ENCODE results near the gene PNMA8A.
A peak's percentile ranks its signal among the peaks of the same experiment; 100 is the strongest.

The PNMA8A gene

GRCh38 chr19:46492841-46493235 is 21.5 kb upstream of the PNMA8A start:
- no peak for DNase-seq (ENCODE audit: low spot score)

- DNase-seq (ENCODE audit: low spot score), result no peak
These were observed 20.8 kb upstream of the PNMA8A start for GRCh38 chr19:46491975-46492682.

GRCh38 chr19:46490774-46491173 is 19.4 kb upstream of the PNMA8A start:
- DNase-seq (ENCODE audit: low spot score), result no peak

- no peak for DNase-seq (ENCODE audit: low spot score)
These were observed 18.3 kb upstream of the PNMA8A start for GRCh38 chr19:46489445-46490272.

- DNase-seq (ENCODE audit: low spot score), result peak; percentile 26
These were observed 17.2 kb upstream of the PNMA8A start for GRCh38 chr19:46488551-46488950.

GRCh38 chr19:46487802-46488445 is 16.6 kb upstream of the PNMA8A start:
- DNase-seq (ENCODE audit: low spot score), result peak; percentile 72

- DNase-seq (ENCODE audit: low spot score), result no peak
These were observed 15.9 kb upstream of the PNMA8A start for GRCh38 chr19:46487178-46487801.

GRCh38 chr19:46486358-46486757 is 15.0 kb upstream of the PNMA8A start:
- DNase-seq (ENCODE audit: low spot score), result no peak

- DNase-seq (ENCODE audit: low spot score), result no peak
These were observed 13.3 kb upstream of the PNMA8A start for GRCh38 chr19:46484656-46485055.

GRCh38 chr19:46482631-46483030 is 11.3 kb upstream of the PNMA8A start:
- no peak for DNase-seq (ENCODE audit: low spot score)

- DNase-seq (ENCODE audit: low spot score), result no peak
These were observed 10.6 kb upstream of the PNMA8A start for GRCh38 chr19:46481947-46482346.

GRCh38 chr19:46481223-46481848 is 10.0 kb upstream of the PNMA8A start:
- no peak for DNase-seq (ENCODE audit: low spot score)

GRCh38 chr19:46480415-46480814 is 9.1 kb upstream of the PNMA8A start:
- no peak for DNase-seq (ENCODE audit: low spot score)

- DNase-seq (ENCODE audit: low spot score), result peak; percentile 42
These were observed 7.1 kb upstream of the PNMA8A start for GRCh38 chr19:46478356-46478986.

GRCh38 chr19:46475986-46476385 is 4.6 kb upstream of the PNMA8A start:
- DNase-seq (ENCODE audit: low spot score), result no peak

GRCh38 chr19:46474211-46474610 is 2.8 kb upstream of the PNMA8A start:
- no peak for DNase-seq (ENCODE audit: low spot score)

GRCh38 chr19:46472592-46472991 is 1.2 kb upstream of the PNMA8A start:
- DNase-seq (ENCODE audit: low spot score), result no peak

- DNase-seq (ENCODE audit: low spot score), result no peak
These were observed 614 bp upstream of the PNMA8A start for GRCh38 chr19:46471811-46472543.

GRCh38 chr19:46470376-46470775 is 987 bp downstream of the PNMA8A start:
- DNase-seq (ENCODE audit: low spot score), result no peak

- no peak for DNase-seq (ENCODE audit: low spot score)
These were observed 1.7 kb downstream of the PNMA8A start for GRCh38 chr19:46469541-46470185.
